Fibroblast of gingiva (primary cell): Measurements from ENCODE around the gene SORBS1.
A peak's percentile ranks its signal among the peaks of the same experiment; 100 is the strongest.

Source experiments
- DNase-seq: peaks from one replicate; pipeline ENCODE4 v3.0.0-alpha.2; 2011; ENCODE audit warnings: low read depth

Gene SORBS1

DNA sequence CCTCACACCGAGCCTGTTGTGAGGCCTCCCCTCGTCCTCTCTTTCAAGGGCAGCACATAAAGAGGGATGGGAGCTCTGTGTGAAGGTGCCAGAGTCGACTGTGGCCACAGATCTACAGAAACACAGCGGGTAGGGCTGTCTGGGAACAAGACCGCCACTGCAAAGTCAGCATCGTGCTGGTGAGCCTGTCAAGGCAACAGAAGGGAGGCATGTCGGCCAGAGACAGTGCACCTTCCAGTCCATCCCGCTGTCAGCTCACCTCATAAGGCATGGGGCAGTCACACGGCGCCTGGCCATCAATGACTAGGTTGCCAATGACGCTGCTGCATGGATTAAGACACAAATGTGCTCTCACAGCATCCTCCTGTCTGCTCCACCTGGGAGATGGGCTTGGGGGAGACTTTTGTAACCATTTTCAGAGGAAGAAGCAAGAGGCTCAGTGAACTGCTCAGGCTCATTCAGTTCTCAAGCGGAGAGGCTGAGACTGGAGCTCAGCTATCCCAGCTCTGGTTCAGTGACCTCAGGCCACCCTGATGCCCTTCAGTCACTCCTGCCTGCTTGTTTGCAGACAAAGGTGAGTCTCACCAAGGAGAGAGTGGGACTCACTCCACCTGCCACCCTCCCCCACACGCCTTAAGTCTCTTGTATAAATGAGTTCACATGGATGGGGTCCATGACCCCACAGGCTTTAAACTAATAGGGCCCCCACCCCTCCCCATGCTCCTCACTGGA, 125.5 kb downstream of the SORBS1 start:
- no peak for DNase-seq

- DNase-seq: no peak
Observed at GRCh38 chr10:95434583-95434982, 126.6 kb downstream of the SORBS1 start.

DNA sequence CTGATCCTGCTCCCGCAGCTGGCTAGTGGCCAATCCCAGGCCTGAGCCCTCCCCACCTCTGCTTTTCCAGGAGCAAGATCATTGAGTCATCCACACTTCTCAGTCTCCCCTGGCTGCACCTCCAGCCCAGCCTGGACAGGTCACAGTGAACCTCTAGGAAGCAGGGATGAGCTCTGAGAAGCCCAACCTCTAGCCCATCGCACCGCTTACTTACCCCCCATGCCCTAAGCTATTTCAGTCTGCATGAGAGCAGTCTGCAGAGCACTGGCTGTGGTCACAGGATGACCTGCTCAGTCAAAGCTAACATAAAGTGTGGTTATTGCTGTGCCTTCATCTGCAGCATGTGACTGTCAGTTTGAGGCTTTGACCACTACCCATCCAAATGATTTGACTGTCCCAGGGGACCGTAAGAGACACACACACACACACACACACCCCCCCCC, 129.2 kb downstream of the SORBS1 start:
- no peak for DNase-seq

DNA sequence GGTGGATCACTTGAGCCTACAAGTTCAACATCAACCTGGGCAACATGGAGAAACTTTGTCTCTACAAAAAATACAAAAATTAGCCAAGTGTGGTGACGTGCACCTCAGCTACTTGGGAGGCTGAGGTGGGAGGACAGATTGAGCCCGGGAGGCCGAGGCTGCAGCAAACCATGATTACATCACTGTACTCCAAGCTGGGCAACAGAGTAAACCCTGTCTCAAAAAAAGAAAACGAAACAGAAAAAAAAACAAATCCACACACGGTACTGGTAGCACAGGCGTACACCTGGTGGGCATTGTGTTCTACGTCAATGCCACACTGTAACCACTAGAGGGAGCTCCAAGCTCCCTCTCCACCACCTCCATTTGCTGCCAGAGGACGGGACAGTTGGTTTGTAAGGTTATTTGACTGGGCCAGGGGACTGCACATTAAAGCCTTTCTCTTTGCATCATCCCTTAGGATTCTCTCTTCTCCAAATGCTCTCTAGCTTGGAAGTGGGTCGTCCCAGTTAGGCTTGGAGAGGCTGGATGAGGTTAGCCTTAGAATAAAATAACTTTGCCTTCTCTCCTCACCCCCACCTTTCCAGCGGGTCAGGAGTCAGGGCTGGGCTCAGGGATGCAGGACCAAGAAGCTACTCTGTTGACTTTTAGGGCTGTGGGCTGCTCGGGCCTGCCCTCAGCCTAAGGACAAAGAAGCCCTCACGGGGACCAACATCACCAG, 130.8 kb downstream of the SORBS1 start:
- peak; percentile 37 for DNase-seq

GRCh38 chr10:95429639-95430038, 131.5 kb downstream of the SORBS1 start:
- no peak for DNase-seq

- no peak for DNase-seq
Observed at GRCh38 chr10:95428701-95429100, 132.5 kb downstream of the SORBS1 start.

DNA sequence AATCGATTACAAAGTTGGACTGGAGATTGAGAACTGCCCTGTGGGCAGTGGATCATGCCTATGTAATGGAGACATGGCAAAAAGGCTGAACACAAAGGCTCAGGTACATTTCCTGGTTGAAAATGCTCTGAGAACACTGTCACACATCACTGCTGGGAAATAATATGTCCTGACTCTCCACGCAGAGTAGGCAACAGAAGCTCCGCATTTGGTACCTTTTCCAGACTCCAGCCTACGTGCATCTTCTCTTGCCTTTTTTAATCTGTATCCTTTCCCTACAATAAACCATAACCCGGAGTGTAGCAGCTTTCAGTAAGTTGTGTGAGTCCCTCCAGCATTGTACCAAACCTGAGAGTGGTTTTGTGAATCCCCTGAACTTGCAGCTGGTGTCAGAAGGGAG, 134.7 kb downstream of the SORBS1 start:
- no peak for DNase-seq

- no peak for DNase-seq
Observed at GRCh38 chr10:95425592-95426465, 135.3 kb downstream of the SORBS1 start.

DNA sequence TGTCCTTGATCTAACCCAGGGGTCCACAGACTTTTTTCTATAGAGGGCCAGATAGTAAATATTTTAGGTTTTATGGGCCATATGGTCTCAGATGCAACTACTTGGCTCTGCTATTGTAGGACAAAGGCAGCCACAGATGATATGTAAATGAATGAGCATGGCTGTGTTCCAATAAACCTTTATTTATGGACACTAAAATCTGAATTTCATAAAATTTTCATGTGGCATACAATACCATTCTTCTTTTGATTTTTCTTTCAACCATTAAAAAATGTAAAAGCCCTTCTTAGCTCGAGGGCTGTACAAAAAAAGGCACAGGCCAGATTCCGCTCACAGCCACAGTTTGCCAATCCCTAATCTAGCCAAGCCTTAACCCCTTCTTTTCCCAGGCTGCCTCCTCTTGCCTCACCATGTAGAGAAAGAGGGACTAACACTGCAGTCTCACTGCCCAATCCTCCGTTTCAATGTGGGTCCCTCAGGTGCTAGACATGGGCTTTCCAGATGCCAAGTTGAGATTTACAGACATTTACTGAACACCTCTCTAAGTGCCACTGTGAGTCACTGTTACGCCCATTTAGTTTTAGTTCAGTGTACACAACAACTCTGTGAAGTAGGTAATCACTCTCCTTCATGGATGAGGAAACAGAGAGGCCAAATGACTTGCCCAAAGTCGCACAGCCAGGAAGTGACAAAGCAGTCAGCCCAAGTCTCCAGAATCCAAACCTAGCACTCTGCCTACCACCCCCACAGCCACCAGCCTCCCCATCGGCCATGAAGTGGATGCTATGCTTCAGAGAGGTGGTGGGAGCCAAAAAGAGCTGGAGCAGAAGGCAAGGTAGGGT, 137.8 kb downstream of the SORBS1 start:
- DNase-seq: no peak

GRCh38 chr10:95422233-95422632, 138.9 kb downstream of the SORBS1 start:
- DNase-seq: no peak

- DNase-seq: no peak
Observed at GRCh38 chr10:95421782-95422181, 139.4 kb downstream of the SORBS1 start.

DNA sequence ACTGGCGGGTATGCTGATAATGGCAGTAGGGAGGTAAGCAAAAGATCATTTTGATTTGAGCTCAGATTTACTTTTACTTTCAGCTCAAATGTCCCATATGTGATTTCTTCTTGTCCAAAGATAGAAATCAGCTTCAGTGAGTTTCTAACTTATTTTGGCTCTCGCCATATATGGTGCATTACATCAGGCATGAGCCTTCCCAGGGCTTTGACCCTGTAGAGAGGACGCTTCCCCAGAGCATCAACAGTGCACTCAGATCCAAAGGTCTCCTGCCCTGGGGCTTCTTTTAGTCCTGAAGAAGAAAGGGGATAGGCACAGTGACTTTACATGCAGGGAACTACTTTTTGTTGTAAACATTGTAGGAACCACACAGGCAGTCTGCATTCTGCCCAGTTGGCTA, 141.8 kb downstream of the SORBS1 start:
- no peak for DNase-seq

DNA sequence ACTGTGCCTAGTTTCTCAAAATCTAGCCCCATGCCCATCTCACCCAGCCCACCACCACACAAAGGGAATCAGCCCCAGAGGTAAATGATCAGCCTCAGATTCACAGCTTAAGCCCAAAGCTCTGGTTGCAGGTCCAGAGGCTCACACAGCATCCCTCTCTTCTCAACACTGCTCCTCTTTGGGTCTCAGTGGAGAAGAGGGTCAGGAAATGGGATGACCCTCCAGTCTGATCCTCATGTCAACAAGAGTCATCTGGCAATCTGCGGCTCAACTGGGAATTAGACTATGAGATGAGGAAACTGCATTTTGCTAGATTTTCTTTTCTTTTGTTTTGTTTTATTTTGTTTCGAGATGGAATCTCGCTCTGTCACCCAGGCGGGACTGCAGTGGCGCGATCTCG, 144.2 kb downstream of the SORBS1 start:
- no peak for DNase-seq

GRCh38 chr10:95416270-95416669, 144.9 kb downstream of the SORBS1 start:
- no peak for DNase-seq

GRCh38 chr10:95415621-95416031, 145.5 kb downstream of the SORBS1 start:
- no peak for DNase-seq

DNA sequence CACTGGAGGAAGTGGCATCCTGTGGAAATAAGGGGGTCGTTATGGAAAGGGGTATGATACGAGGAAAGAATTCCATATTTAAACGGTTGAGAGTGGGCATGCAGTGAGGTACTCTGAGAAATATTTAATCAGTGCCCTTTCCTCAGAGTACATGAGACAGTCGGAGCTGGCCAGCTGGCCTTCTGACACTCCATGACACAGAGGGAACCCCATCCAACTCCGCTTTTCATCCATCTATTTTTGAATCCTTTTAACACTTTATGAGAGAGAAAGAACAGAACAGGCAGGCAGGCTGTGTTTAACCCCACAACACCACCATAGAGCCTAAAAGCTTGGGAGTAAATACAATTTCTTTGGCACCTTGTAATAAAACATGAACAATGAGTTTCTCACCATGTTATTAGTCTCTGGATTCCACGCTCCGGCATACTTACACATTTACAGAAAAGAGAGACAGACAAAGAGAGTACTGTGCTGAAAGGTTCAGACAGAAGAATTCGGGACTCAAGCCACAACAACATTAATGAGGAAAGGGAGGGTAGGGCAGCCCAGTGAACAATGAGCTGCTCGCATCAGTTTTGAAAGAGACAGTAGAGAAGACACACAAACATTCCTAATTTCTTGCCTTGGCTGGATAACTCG, 146.2 kb downstream of the SORBS1 start:
- no peak for DNase-seq

DNA sequence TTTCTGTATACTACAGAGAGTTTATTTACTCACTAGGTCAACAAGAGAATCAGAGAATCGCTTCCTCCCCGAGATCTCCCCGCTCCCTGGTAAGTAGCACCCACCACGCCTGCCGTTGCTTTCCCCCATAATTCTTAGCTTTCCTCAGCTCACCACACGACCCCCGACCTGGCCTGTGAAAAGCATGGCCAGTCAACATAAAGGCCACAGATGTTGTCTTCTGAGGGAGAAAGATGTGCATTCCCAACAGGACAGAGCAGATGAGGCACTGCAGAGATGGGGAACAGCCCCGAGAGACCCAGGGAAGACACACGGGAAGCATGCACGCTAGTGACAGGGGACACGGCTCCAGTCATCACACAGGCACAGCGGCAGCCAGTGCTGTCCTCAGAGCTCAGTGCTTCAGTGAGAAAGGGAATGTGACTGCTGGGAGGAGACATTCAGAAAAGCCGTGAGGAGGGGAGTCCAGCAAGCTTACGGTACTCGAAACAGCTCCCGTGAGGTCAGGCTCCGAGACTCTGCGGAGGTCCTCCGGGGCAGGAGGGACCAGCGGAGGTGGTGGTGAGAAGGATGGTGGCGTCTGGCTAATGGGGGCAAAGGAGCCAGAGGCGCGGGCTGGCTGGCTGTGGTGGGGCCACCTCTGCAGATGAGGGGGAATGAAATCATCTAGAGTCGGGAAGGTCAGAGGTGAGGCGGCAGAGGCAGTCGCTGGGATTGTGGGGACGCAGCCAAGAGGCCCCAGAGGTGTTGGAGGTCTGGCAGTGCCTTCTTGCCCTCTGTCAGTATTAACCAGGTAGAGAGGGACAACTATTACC, 146.9 kb downstream of the SORBS1 start:
- no peak for DNase-seq

DNA sequence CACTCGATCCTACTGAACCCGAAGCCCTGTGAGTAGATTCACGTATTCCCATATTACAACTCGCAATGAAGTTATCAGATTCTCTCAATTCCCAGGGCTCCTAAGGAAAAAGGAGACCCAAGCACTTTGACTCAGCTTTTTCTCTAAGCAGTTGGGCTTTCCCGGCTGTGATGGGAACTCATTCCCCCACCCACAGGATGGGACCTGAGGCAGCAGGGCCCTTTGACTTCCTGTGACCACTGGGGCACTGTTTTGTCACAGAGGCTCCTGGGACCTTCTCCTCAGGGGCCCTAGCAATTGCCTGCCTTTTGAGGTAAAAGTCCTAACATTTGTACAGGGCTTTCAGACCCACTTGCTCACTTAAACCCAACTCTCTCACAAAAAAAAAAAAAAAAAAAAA, 147.6 kb downstream of the SORBS1 start:
- no peak for DNase-seq

GRCh38 chr10:95411635-95412034, 149.5 kb downstream of the SORBS1 start:
- no peak for DNase-seq
